GM19452 (cell line): ENCODE results near the gene MYO15B.

Experiments used
- ATAC-seq: cut with Tn5 transposase; IDR thresholded peaks from one replicate; pipeline ENCODE4 v1.9.1; 2021; ENCODE audit not compliant: unreplicated experiment

Gene MYO15B

GRCh38 chr17:75587675-75588595, at the start of gene MYO15B:
Gene MYO15B (plus strand): TSS chr17:75587800. CDS start chr17:75588058, 258 bp downstream.
- peak; percentile 13 for ATAC-seq

DNA sequence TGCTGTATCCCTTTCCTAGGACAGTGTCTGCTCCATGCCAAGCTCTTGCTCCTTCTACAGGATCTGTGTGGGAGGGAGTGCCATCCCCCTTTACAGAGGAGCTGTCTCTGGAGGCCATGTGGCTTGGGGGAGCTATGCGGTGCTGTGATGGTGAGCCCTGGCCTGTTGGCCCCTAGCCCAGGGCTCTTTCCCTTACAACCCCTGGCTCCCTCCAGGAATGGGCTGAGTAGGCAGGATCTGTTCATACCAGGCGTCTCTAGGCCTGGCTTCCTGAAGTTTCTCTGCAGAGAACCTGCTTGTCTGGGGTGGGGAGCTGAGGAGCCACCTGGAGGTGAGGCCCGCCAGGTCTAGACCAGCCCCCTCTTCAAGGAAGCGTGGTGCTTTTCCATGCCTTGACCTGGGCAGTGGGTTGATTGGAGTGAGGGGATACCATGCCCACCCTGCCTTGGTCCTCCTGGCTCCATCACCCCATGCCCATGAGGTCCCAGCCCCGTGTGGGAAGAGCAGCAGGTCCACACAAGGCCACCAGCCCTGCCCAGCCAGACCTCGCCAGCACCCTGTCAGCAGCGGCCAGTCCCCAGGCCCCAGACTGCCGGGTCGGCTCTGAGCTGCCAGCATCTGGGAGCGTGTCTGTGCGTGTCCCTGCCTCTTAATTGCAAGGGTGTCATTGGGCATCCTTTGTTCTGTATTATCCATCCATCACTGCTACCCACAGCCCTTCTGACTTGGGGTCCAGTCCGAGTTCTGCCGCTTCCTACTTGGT, 47.5 kb upstream of the MYO15B start:
- ATAC-seq: no peak

DNA sequence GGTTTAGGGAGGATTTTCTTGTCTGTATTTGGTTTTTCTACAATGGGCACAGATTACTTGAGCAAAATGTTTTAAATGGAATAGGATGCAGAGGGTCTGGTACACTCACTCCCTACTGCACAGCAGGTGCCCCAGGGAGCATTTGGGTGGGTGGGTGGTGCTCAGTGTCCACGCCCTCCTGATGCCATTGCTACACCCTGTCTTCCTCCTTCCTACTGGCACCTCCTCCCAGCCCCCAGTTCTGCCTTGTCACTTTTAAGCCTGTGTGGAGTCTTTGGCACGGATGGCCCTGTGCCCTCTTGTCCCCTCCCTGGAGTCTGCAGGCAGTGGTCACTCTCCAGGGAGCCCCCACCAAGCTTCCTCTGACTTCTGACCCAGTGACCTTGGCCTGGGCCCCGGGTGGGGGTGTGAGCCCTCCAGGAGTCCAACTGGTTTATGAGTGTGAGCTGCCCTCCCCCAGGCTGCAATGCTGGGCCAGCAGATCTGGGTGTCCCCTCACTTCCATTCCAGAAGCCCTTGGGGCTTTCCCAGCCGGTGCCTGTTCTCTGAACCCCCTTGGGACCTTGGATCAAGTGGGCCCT, 46.6 kb upstream of the MYO15B start:
- ATAC-seq: no peak

- ATAC-seq: no peak
Measured at GRCh38 chr17:75542229-75542628, 45.4 kb upstream of the MYO15B start.

- no peak for ATAC-seq
Measured at GRCh38 chr17:75542728-75543336, 44.8 kb upstream of the MYO15B start.

- ATAC-seq: no peak
Measured at GRCh38 chr17:75544250-75544649, 43.4 kb upstream of the MYO15B start.

- ATAC-seq: no peak
Measured at GRCh38 chr17:75546181-75546580, 41.4 kb upstream of the MYO15B start.

DNA sequence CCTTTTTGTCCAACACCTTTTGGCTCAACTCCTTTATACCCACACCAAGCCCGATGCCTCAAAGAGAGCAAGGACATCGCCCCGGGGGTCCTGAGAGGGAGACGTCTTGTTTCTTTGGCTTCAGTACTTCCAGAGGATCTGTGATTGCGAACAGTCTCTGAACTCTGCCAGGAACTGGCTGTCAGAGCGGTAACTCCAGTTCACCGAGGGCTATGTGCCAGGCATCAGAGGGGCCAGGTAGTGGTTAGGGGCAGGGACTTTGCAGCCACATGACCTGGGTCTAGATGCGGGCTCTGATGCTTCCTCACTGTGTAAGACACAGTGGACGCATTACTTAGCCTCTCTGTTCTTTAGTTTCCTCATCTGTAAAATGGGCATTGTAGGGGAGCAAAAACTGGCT, 40.5 kb upstream of the MYO15B start:
- ATAC-seq: no peak

- ATAC-seq: no peak
Measured at GRCh38 chr17:75548813-75549212, 38.8 kb upstream of the MYO15B start.

DNA sequence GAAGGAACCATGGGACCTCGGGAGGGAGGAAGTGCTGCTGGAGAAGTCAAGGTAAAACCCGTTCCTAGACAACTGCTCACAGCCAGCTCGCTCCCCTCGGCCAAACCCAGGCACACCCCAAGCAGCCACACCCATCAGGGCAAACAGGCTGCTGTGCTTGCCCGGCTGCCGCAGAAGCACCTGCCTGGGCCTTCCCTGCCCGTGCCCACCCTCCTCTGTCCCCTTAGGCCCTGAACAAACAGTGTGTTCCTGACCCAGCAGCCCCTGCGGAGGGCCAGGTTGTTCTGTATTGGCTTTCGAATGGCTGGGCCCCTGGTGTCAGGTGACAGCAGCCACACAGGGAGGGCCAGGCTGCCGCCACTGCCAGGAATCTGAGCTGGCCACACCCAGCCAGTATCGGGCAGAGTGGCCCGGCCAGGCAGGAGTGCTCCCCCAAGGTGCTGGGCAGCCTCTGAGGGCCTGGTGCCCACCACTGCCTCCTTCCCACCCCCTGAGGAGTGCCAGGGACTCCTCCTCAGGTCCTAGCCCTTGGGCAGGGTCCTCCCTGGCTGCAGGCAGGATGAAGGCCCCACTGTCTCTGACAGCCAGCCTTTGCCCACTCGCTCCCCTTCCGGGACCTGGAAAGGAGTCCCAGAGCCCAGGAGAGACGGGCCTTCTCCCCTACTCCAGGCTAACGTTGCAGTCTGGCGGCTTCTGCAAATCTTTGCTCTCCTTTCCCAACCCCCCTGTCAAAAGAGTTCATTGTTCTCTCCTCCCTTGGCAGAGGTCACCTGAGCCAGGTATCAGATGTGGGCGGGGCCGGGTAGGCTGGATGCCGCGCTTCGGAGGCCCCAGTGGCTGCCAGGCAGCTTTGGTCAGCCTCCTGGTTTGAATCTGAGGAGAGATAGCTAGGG, 38.1 kb upstream of the MYO15B start:
- no peak for ATAC-seq

GRCh38 chr17:75550139-75550465, 37.5 kb upstream of the MYO15B start:
- ATAC-seq: no peak

DNA sequence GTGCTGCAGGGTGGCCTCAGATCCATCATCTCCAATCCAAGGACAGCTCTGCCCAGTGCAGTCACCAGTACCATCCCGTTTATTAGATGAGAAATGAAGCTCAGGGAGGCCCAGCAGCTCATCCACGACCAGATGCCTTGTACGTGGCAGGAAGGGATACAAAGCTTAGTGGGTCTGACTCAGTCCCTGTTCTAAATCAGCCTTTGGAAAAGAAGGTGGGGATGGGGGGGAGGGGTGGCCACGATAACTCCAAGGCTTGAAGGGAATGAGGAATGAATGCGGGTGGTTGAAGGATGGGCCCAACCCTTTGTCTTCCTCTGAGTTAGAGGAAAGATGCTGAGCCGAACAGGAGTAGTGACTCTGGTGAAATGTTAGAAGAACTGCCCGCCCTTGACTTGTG, 36.3 kb upstream of the MYO15B start:
- ATAC-seq: no peak

DNA sequence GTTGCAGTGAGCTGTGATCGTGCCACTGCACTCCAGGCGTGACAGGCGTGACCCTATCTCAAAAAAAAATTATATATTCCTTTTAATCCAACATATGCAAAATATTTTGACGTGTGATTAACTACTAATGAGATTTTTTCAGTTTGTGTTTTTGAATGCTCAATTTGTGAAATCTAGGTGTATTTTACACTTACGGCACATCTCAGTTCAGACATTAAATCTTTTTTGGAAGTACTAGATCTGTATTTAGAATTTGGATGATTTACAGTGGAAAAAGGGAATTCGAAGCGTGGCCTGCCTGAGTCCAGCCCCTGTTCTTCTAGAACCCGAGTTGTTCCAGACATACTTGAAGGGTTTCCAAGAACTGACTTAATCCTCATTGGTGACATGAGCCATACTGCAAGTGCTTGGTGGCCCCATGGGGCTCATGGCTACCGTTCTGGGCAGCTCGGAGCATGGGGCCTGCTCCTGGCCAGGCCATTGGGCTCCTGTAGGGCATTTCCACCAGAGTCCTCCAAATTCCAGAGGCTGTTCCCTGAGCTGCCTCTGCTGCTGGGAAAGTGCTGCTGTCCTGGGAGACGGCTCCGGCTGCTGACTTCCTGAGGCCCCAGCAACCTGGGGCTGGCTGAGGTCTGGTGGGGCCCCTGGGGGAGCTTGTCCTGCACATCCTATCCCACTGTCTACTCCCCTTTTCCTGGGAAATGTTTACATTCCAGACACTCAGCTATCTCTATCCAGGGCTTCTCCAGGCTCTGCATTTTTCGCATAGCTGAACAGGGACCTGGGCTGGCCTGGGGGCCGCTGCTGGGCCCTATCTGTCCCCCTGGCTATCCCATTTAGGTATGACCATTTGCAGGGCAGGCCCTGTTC, 34.9 kb upstream of the MYO15B start:
- no peak for ATAC-seq

- no peak for ATAC-seq
Measured at GRCh38 chr17:75553295-75554110, 34.1 kb upstream of the MYO15B start.

- no peak for ATAC-seq
Measured at GRCh38 chr17:75555679-75556153, 31.9 kb upstream of the MYO15B start.

- no peak for ATAC-seq
Measured at GRCh38 chr17:75557075-75557851, 30.3 kb upstream of the MYO15B start.

DNA sequence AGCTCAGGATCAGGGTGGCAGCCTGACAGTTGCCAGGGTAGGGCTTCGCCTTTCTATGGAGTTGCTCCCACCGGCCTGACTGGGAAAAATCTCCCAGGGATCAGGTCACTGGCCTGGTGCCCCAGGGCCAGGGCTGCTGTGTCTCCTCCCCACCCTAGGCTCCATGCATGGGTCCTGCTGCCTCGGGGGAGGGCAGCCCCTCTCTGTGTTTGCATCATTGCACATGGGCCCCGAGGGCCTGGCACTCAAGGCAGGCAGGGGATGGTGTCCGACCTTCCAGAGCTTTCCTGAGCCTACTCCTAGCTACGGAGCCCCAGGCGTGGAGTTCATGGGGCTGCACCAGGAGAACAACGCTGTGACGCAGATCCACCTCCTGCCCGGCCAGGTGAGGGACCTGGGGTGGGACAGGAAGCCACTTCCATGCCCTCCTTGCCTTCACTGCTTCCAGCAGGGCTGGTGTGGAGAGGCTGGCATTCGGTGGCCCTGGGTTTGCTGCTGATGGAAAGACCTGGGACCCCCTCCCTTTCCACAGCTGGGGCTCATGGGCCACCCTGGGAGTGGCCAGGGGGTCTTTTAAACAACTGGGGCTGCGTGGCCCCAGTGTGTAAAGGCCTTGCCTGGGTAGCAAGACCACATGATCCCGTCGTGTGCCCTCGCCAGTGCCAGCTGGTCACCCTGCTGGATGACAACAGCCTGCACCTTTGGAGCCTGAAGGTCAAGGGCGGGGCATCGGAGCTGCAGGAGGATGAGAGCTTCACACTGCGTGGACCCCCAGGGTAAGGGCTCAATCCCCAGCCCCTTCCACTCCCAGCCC, 29.5 kb upstream of the MYO15B start:
- ATAC-seq: no peak
